Spleen (tissue), 11 donors: Measurements from ENCODE around the gene ACOX3. TPM values are rescaled to one million over a fixed set of nuclear protein-coding genes. Genes with fewer than 3 reads are reported as not detected.

Source experiments
- DNase-seq: peaks from one replicate; pipeline ENCODE4 v3.0.0-alpha.2; 2020
- H3K27ac ChIP-seq, 8 donors: fragments of 200-600 bp; sonication (generic) in 7 of 8; 1 replicate in 4 of 8; 2 replicates in 4 of 8; pipeline versions ENCODE4 v1.5.0 to v1.8.0; 2016 to 2021; ENCODE audit warnings: inconsistent platforms in 4 of 8, mild to moderate bottlenecking in 4 of 8, moderate library complexity in 1 of 8
- H3K27me3 ChIP-seq, 7 donors: fragments of 200-600 bp; sonication (generic) in 6 of 7; replicated peaks in 1 of 7; 1 replicate in 4 of 7; 2 replicates in 3 of 7; pipeline versions ENCODE4 v1.5.0 to v1.8.0; 2016 to 2021; ENCODE audit warnings: inconsistent platforms in 3 of 7, mild to moderate bottlenecking in 1 of 7
- H3K36me3 ChIP-seq, 6 donors: fragments of 200-600 bp; sonication (generic) in 5 of 6; 1 replicate in 4 of 6; 2 replicates in 2 of 6; pipeline versions ENCODE4 v1.5.0 to v1.8.0; 2016 to 2021; ENCODE audit warnings: inconsistent platforms in 2 of 6
- H3K4me1 ChIP-seq, 6 donors: fragments of 200-600 bp; sonication (generic) in 5 of 6; 1 replicate in 3 of 6; 2 replicates in 3 of 6; pipeline versions ENCODE4 v1.5.0 to v1.8.0; 2016 to 2021; ENCODE audit warnings: inconsistent platforms in 3 of 6
- H3K4me3 ChIP-seq, 8 donors: fragments of 200-600 bp; sonication (generic) in 7 of 8; 1 replicate in 4 of 8; 2 replicates in 4 of 8; pipeline versions ENCODE4 v1.5.0 to v1.8.0; 2016 to 2021; ENCODE audit warnings: inconsistent platforms in 4 of 8, mild to moderate bottlenecking in 4 of 8, moderate library complexity in 2 of 8
- H3K9me3 ChIP-seq, 8 donors: fragments of 200-600 bp; sonication (generic) in 7 of 8; 1 replicate in 4 of 8; 2 replicates in 4 of 8; pipeline versions ENCODE4 v1.5.0 to v1.8.0; 2016 to 2021; ENCODE audit warnings: inconsistent platforms in 4 of 8
- CTCF ChIP-seq, 11 experiments: fragments of 200-600 bp in 7 of 11; fragments of 450-650 bp in 4 of 11; sonication (generic) in 4 of 11; IDR thresholded peaks in 8 of 11; conservative IDR thresholded peaks in 3 of 11; 1 replicate in 7 of 11; 2 replicates in 4 of 11; pipeline versions ENCODE4 v1.4.0 to v1.8.0; 2016 to 2021; ENCODE audit warnings: antibody characterized with exemption in 11 of 11, inconsistent platforms in 4 of 11, mild to moderate bottlenecking in 1 of 11
- POLR2A ChIP-seq, 3 donors: fragments of 450-650 bp; IDR thresholded peaks; one replicate each; pipeline ENCODE4 v1.5.1; 2017; ENCODE audit warnings: antibody characterized with exemption in 3 of 3, mild to moderate bottlenecking in 1 of 3
- POLR2AphosphoS5 ChIP-seq, 3 donors: sonication (generic); formaldehyde crosslinking; IDR thresholded peaks; one replicate each; pipeline ENCODE4 v1.5.1; 2017; ENCODE audit warnings: antibody characterized with exemption in 3 of 3
- WGBS, 5 donors: extraction: QIAGEN DNeasy Blood & Tissue Kit in 3 of 5; methylation state at CpG; one replicate each; pipeline versions ENCODE4 v1.1.5 to v1.1.7; 2013 to 2018; 5-methylcytosine and 5-hydroxymethylcytosine counted together
- intact Hi-C: fragments of 100-400 bp; cut with DNase I; formaldehyde crosslinking; loops from one replicate; pipeline ENCODE4 v1.15.0; 2023; ENCODE audit warnings: low total_unique reads
- polyA plus RNA-seq, 3 donors: library from polyadenylated mRNA; stranded (reverse); fragments of 200-250 nt; gene quantifications; one replicate each; pipeline ENCODE4 v1.2.1, GENCODE V29; 2013
- total RNA-seq, 7 donors: library from RNA; depleted of rRNA in 3 of 7; stranded (reverse); fragments of >200 nt in 3 of 7; fragmentation: NEBNext Ultra II Directional in 4 of 7; extraction: Animal tissue kit (Norgen Biotek cat#: 25700) in 4 of 7; gene quantifications; one replicate each; pipeline versions ENCODE4 v1.1.0 to v1.2.1, GENCODE V29; 2016 to 2021
- donor health status: healthy with polysubstance abuse.
- donor health status: DM: no; HTN: no; CAD: no; lungs with moderate emphysema.
- donor health status: DM: no; HTN: no; CAD: no.
- donor health status: Bipolar disorder and iron deficiency.
- donor health status: healthy.
- donor health status: DM: no; HTN: no; CAD: no.
- donor health status: DM: yes; HTN: yes; CAD: no.

The ACOX3 gene
- total and polyA plus RNA-seq, 10 donors: 11.3 to 26.5 (median 19.7) TPM

GRCh38 chr4:8378776-8379175 is 61.7 kb downstream of the ACOX3 start:
- no peak for DNase-seq
- H3K9me3 ChIP-seq: no peaks in the 10 kb centered on the region
- intact Hi-C loops: no loop called here
- TF ChIP-seq POLR2A (IDR thresholded peaks at IDR 0.05): no peak
- TF ChIP-seq CTCF (IDR thresholded peaks at IDR 0.05 in 8 of 11, conservative IDR thresholded peaks at IDR 0.05 in 3 of 11): no peak
- no peak for TF ChIP-seq POLR2AphosphoS5 (IDR thresholded peaks at IDR 0.05)
- no peaks in the 10 kb centered on the region for H3K4me1 ChIP-seq
- H3K27me3 ChIP-seq: no peaks in the 10 kb centered on the region
- H3K27ac ChIP-seq: no peak overlapping the region
- H3K36me3 ChIP-seq: peaks cover 0 to 83% (median 14%) of the 10 kb centered on the region in 6 donors
- WGBS, 5 donors: 70 to 84% (median 81%) methylated on average over 9 of the region's 9 CpGs
- H3K4me3 ChIP-seq: no peak overlapping the region

GRCh38 chr4:8378101-8378724 is 62.3 kb downstream of the ACOX3 start:
- Histone ChIP-seq H3K4me1 (no peaks in the 10 kb centered on the region), H3K9me3 (no peaks in the 10 kb centered on the region), H3K27ac (no peak overlapping the region), H3K36me3 (peaks cover 0 to 83% (median 14%) of the 10 kb centered on the region in 6 donors), H3K4me3 (no peak overlapping the region), H3K27me3 (no peaks in the 10 kb centered on the region)
- no peak for TF ChIP-seq CTCF (IDR thresholded peaks at IDR 0.05 in 8 of 11, conservative IDR thresholded peaks at IDR 0.05 in 3 of 11)
- TF ChIP-seq POLR2AphosphoS5 (IDR thresholded peaks at IDR 0.05): no peak
- TF ChIP-seq POLR2A (IDR thresholded peaks at IDR 0.05): no peak
- DNase-seq: no peak
- 85 to 95% (median 90%) methylated on average over 17 of the region's 17 CpGs for WGBS, 5 donors
- intact Hi-C loops: no loop called here

- intact Hi-C loops: no loop called here
- peak; percentile 64 for DNase-seq
Measured at GRCh38 chr4:8377103-8378075, 63.1 kb downstream of the ACOX3 start.

More at GRCh38 chr4:8377103-8378075, 63.1 kb downstream of the ACOX3 start:
- 94 to 97% (median 95%) methylated on average over 19 to 39 of the region's 39 CpGs for WGBS, 5 donors
- no peaks in the 10 kb centered on the region for H3K9me3 ChIP-seq
- no peak overlapping the region for H3K27ac ChIP-seq
- no peak overlapping the region for H3K4me3 ChIP-seq
- H3K27me3 ChIP-seq: no peaks in the 10 kb centered on the region
- TF ChIP-seq POLR2A (IDR thresholded peaks at IDR 0.05) (no peak), POLR2AphosphoS5 (IDR thresholded peaks at IDR 0.05) (no peak), CTCF (IDR thresholded peaks at IDR 0.05 in 8 of 11, conservative IDR thresholded peaks at IDR 0.05 in 3 of 11) (no peak)
- peaks cover 0 to 87% (median 14%) of the 10 kb centered on the region in 6 donors for H3K36me3 ChIP-seq
- H3K4me1 ChIP-seq: no peaks in the 10 kb centered on the region
